Common myeloid progenitor, CD34-positive (primary cell): ENCODE results near the gene SPNS3.

Experiments used
- CTCF ChIA-PET: fragments of 350-600 bp; sonication (Branson Sonifier 250); formaldehyde crosslinking; loops from one replicate; lab custom pipeline; 2021; ENCODE audit warnings: antibody characterized with exemption; lab: Charles Lee
- POLR2A ChIA-PET: fragments of 350-600 bp; sonication (Branson Sonifier 250); formaldehyde crosslinking; loops from one replicate; lab custom pipeline; 2021; ENCODE audit warnings: antibody characterized with exemption; lab: Charles Lee
- DNase-seq, 3 donors: peaks; one replicate each; pipeline versions ENCODE4 v3.0.0 to v3.0.0-alpha.2; 2013
- H3K27ac ChIP-seq, 2 experiments: 1 replicate in 1 of 2; 2 replicates in 1 of 2; pipeline ENCODE4 v1.7.0; 2013; ENCODE audit warnings: inconsistent platforms in 2 of 2, low read length in 2 of 2, mild to moderate bottlenecking in 2 of 2, low read depth in 1 of 2, moderate library complexity in 1 of 2; ENCODE audit not compliant: severe bottlenecking in 2 of 2, insufficient read depth in 1 of 2, poor library complexity in 1 of 2
- H3K27me3 ChIP-seq, 5 experiments: replicated peaks in 2 of 5; 1 replicate in 3 of 5; 2 replicates in 2 of 5; pipeline versions ENCODE4 v1.6.1 to v1.7.0; 2013; ENCODE audit warnings: low read length in 4 of 5, mild to moderate bottlenecking in 2 of 5, moderate library complexity in 2 of 5, inconsistent platforms in 1 of 5; ENCODE audit not compliant: insufficient read depth in 5 of 5, control insufficient read depth in 4 of 5
- H3K36me3 ChIP-seq, 4 experiments: 1 replicate in 2 of 4; 2 replicates in 2 of 4; pipeline versions ENCODE4 v1.6.1 to v1.7.0; 2013; ENCODE audit warnings: low read length in 3 of 4, control low read depth in 1 of 4, mild to moderate bottlenecking in 1 of 4; ENCODE audit not compliant: control insufficient read depth in 4 of 4, insufficient read depth in 4 of 4
- H3K4me1 ChIP-seq, 4 experiments: 1 replicate in 3 of 4; 2 replicates in 1 of 4; pipeline versions ENCODE4 v1.6.1 to v1.7.1; 2013; ENCODE audit warnings: low read length in 3 of 4, mild to moderate bottlenecking in 3 of 4, control low read depth in 1 of 4, inconsistent platforms in 1 of 4, moderate library complexity in 1 of 4; ENCODE audit not compliant: control insufficient read depth in 4 of 4, insufficient read depth in 4 of 4; ENCODE audit errors: control extremely low read depth in 1 of 4
- H3K4me3 ChIP-seq, 7 experiments: 1 replicate in 4 of 7; 2 replicates in 3 of 7; pipeline versions ENCODE4 v1.5.1 to v1.7.0; 2013; ENCODE audit warnings: mild to moderate bottlenecking in 7 of 7, low read length in 6 of 7, moderate library complexity in 6 of 7, inconsistent platforms in 2 of 7, low read depth in 2 of 7, control low read depth in 1 of 7; ENCODE audit not compliant: insufficient read depth in 4 of 7, control insufficient read depth in 1 of 7; ENCODE audit errors: extremely low read depth in 1 of 7
- H3K9me3 ChIP-seq, 5 experiments: 1 replicate in 4 of 5; 2 replicates in 1 of 5; pipeline versions ENCODE4 v1.6.1 to v1.7.1; 2013; ENCODE audit warnings: low read length in 4 of 5, mild to moderate bottlenecking in 2 of 5, inconsistent platforms in 1 of 5, low read depth in 1 of 5, moderate library complexity in 1 of 5; ENCODE audit not compliant: control insufficient read depth in 4 of 5, insufficient read depth in 2 of 5; ENCODE audit errors: control extremely low read depth in 1 of 5
- WGBS: methylation state at CpG from one replicate; pipeline ENCODE4 v1.1.5; 2013; ENCODE audit not compliant: insufficient coverage; 5-methylcytosine and 5-hydroxymethylcytosine counted together

SPNS3 gene

GRCh38 chr17:4475463-4475862 lies 41.7 kb downstream of the SPNS3 start:
- H3K4me3 ChIP-seq, result no peak overlapping the region
- H3K4me1 ChIP-seq, result peaks cover 0 to 21% (median 13%) of the 10 kb centered on the region in 4 experiments
- H3K9me3 ChIP-seq, result no peaks in the 10 kb centered on the region
- ChIA-PET CTCF (interaction anchor here (1.0 kb wide), 1 partner anchor 55 kb away, joined by 3 read pairs; no protein-coding TSS in a partner anchor), POLR2A (interaction anchor here (1.3 kb wide), 1 partner anchor 13 kb away, joined by 3 read pairs; no protein-coding TSS in a partner anchor)
- H3K36me3 ChIP-seq, result peaks cover 0 to 26% (median 3%) of the 10 kb centered on the region in 4 experiments
- H3K27ac ChIP-seq, result no peak overlapping the region
- DNase-seq, result no peak
- WGBS, result 95% methylated on average over 7 of the region's 7 CpGs
- no peaks in the 10 kb centered on the region for H3K27me3 ChIP-seq

DNA sequence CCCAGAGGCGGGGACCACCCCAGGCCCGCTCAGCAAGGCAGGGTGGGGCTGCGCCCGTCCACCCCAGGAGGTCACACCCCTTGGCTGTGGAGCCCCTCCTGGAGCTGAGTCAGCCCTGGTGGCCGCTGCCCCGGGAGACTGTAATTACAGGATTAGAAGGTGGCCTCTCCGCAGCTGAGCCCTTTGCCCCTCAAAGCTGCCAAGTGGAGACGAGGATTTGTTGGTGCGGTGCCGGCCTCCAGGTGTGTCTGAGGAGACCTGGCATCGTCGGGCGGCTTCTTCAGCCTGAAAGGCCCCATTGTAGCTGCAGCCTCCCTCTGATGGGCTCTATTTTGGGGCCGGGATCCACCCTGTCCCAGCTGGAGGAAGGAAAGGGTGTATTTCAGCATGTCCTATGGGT lies 42.3 kb downstream of the SPNS3 start:
- Histone ChIP-seq H3K4me3 (no peak overlapping the region), H3K4me1 (peaks cover 0 to 26% (median 18%) of the 10 kb centered on the region in 4 experiments), H3K27ac (no peak overlapping the region), H3K36me3 (peaks cover 0 to 26% (median 3%) of the 10 kb centered on the region in 4 experiments), H3K9me3 (no peaks in the 10 kb centered on the region), H3K27me3 (no peaks in the 10 kb centered on the region)
- ChIA-PET POLR2A (interaction anchor here (1.3 kb wide), 1 partner anchor 12 kb away, joined by 3 read pairs; no protein-coding TSS in a partner anchor), CTCF (interaction anchor here (1.5 kb wide), 1 partner anchor 23 kb away, joined by 4 read pairs; no protein-coding TSS in a partner anchor)
- 100% methylated on average over 8 of the region's 14 CpGs for WGBS
- DNase-seq, result no peak

GRCh38 chr17:4476511-4477070 lies 42.9 kb downstream of the SPNS3 start:
- no peak for DNase-seq
- peaks cover 0 to 24% (median 3%) of the 10 kb centered on the region in 4 experiments for H3K36me3 ChIP-seq
- CTCF ChIA-PET, result interaction anchor here (1.5 kb wide), 1 partner anchor 24 kb away, joined by 4 read pairs; no protein-coding TSS in a partner anchor
- H3K27me3 ChIP-seq, result no peaks in the 10 kb centered on the region
- H3K27ac ChIP-seq, result no peak overlapping the region
- POLR2A ChIA-PET, result interaction anchor here (1.3 kb wide), 1 partner anchor 11 kb away, joined by 3 read pairs; no protein-coding TSS in a partner anchor
- no peaks in the 10 kb centered on the region for H3K9me3 ChIP-seq
- peaks cover 0 to 32% (median 24%) of the 10 kb centered on the region in 4 experiments for H3K4me1 ChIP-seq
- WGBS, result 91% methylated on average over 19 of the region's 19 CpGs
- H3K4me3 ChIP-seq, result no peak overlapping the region

GRCh38 chr17:4477255-4477791 lies 43.6 kb downstream of the SPNS3 start:
- Histone ChIP-seq H3K4me1 (peaks cover 0 to 38% (median 30%) of the 10 kb centered on the region in 4 experiments), H3K27me3 (no peaks in the 10 kb centered on the region), H3K36me3 (peaks cover 0 to 19% (median 2%) of the 10 kb centered on the region in 4 experiments), H3K27ac (no peak overlapping the region), H3K9me3 (no peaks in the 10 kb centered on the region), H3K4me3 (no peak overlapping the region)
- POLR2A ChIA-PET, result no interaction called here
- 100% methylated on average over 6 of the region's 10 CpGs for WGBS
- CTCF ChIA-PET, result interaction anchor here (1.5 kb wide), 1 partner anchor 25 kb away, joined by 4 read pairs; no protein-coding TSS in a partner anchor
- DNase-seq, result no peak

GRCh38 chr17:4478318-4478830 lies 44.6 kb downstream of the SPNS3 start:
- H3K36me3 ChIP-seq, result peaks cover 0 to 18% (median 0%) of the 10 kb centered on the region in 4 experiments
- no peak for DNase-seq
- POLR2A ChIA-PET, result no interaction called here
- no peak overlapping the region for H3K27ac ChIP-seq
- no peaks in the 10 kb centered on the region for H3K27me3 ChIP-seq
- no peak overlapping the region for H3K4me3 ChIP-seq
- WGBS, result 98% methylated on average over 8 of the region's 11 CpGs
- CTCF ChIA-PET, result no interaction called here
- no peaks in the 10 kb centered on the region for H3K9me3 ChIP-seq
- H3K4me1 ChIP-seq, result peaks cover 0 to 48% (median 40%) of the 10 kb centered on the region in 4 experiments

DNA sequence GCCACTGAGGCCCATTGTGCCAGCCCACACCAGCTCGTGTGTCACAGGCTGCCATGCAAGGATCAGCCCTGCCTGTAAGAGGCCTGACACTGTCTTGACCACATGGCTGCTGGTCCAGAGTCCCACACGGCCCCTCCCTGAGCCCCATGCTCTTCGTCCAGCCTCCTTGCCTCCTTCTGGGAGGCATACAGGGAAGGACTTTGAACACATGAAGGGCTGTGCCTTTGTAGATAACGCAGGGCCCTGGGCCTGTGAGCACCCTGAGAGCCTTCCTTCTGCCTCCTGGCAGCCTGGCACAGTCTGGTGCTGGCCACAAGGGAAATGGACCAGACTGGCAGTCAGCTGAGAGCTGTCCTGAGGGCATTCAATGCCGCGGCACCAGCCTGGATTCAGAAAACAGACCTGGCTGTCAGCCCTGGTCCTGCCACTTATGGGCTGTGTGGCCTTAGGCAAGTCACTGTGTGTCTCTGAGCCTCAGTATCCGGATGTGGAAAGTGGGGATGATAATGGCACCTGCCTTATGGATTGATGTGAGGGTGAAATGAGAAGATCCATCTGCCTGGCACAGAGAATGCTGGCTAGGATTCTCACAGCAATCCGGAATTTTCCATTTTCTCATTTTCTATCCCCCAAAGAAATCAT lies 45.7 kb downstream of the SPNS3 start:
- peaks cover 0 to 53% (median 45%) of the 10 kb centered on the region in 4 experiments for H3K4me1 ChIP-seq
- H3K27me3 ChIP-seq, result no peaks in the 10 kb centered on the region
- CTCF ChIA-PET, result interaction anchor here (4.1 kb wide), 1 partner anchor 21 kb away, joined by 24 read pairs; the partner anchor contains the start of gene SPNS2
- POLR2A ChIA-PET, result interaction anchor here (1.5 kb wide), 1 partner anchor 34 kb away, joined by 3 read pairs; no protein-coding TSS in a partner anchor
- 98% methylated on average over 5 of the region's 8 CpGs for WGBS
- no peak for DNase-seq
- peaks cover 0 to 15% (median 0%) of the 10 kb centered on the region in 4 experiments for H3K36me3 ChIP-seq
- no peaks in the 10 kb centered on the region for H3K9me3 ChIP-seq
- H3K4me3 ChIP-seq, result no peak overlapping the region
- no peak overlapping the region for H3K27ac ChIP-seq
